ENCODE results near the gene MRC1. TPM values are rescaled to one million over a fixed set of nuclear protein-coding genes. Genes with fewer than 3 reads are reported as not detected.

MRC1 gene
- total and polyA plus RNA-seq, 2 of the 8 experiments (the other 6 are each of a cell fraction or from before 2014, with no cell fraction given), result 0.03 to 0.06 TPM

- CTCF ChIA-PET (ENCODE audit: partially characterized antibody), result interaction anchor here (1.0 kb wide), 2 partner anchors 8 to 14 kb away, joined by 4 to 5 read pairs; no protein-coding TSS in a partner anchor
- TF ChIP-seq CBX8 (IDR thresholded peaks at IDR 0.05; ENCODE audit: borderline replicate concordance, low read depth, low read length), result no peak
- no peak for TF ChIP-seq PHF8 (conservative IDR thresholded peaks at IDR 0.05; ENCODE audit: low read depth, low read length)
- TF ChIP-seq TAF1 (IDR thresholded peaks at IDR 0.05; ENCODE audit: low read depth, low read length), result no peak
- TF ChIP-seq CREB1 (IDR thresholded peaks at IDR 0.05), result no peak
- TF ChIP-seq ATF2 (IDR thresholded peaks at IDR 0.05; ENCODE audit: low read length), result no peak
- no peak for TF ChIP-seq RXRA (IDR thresholded peaks at IDR 0.05; ENCODE audit: insufficient read depth, low read depth, low read length)
- no peak for TF ChIP-seq SRF (IDR thresholded peaks at IDR 0.05; ENCODE audit: low read depth, low read length)
- no peak for TF ChIP-seq EZH2 (IDR thresholded peaks at IDR 0.05; ENCODE audit: low read depth, low read length, severe bottlenecking)
- TF ChIP-seq SUZ12 (IDR thresholded peaks at IDR 0.05; ENCODE audit: low read length), result no peak
- TF ChIP-seq NANOG (IDR thresholded peaks at IDR 0.05; ENCODE audit: insufficient read depth, low read depth, low read length, poor library complexity, severe bottlenecking), result no peak
- TF ChIP-seq HDAC6 (IDR thresholded peaks at IDR 0.05; ENCODE audit: low read depth, low read length), result no peak
- no peak for TF ChIP-seq ASH2L (IDR thresholded peaks at IDR 0.05; ENCODE audit: low read length)
- TF ChIP-seq POLR2A (IDR thresholded peaks at IDR 0.05; ENCODE audit: control extremely low read depth in 1 of 2, low read depth in 2 of 2, low read length in 2 of 2), result no peak
- no peak for TF ChIP-seq POU5F1 (IDR thresholded peaks at IDR 0.05; ENCODE audit: low read depth, low read length)
Observed at GRCh38 chr10:17795083-17795482, 14.1 kb upstream of the MRC1 start.

More at GRCh38 chr10:17795083-17795482, 14.1 kb upstream of the MRC1 start:
- H2BK20ac ChIP-seq (ENCODE audit: low read length), result no peak overlapping the region
- H3K23ac ChIP-seq (ENCODE audit: insufficient read length), result no peak overlapping the region
- no peak overlapping the region for H4K91ac ChIP-seq (replicated peaks; ENCODE audit: insufficient read length, low read length)
- no peak overlapping the region for H2BK120ac ChIP-seq (replicated peaks; ENCODE audit: low read depth, low read length)
- H2AK5ac ChIP-seq (ENCODE audit: low read depth, low read length), result no peak overlapping the region
- DNase-seq (ENCODE audit: low read depth in 1 of 2, low spot score in 2 of 2) (no peak), FAIRE-seq (no peak)
- no peak overlapping the region for H3K4me3 ChIP-seq (ENCODE audit: extremely low read depth in 1 of 4, insufficient read depth in 2 of 4, low read depth in 3 of 4, low read length in 4 of 4)
- no peak overlapping the region for H2BK15ac ChIP-seq (ENCODE audit: low read length)
- no peaks in the 10 kb centered on the region for H4K20me1 ChIP-seq (replicated peaks in 1 of 2; ENCODE audit: control insufficient read depth in 1 of 2, insufficient read depth in 2 of 2, low read length in 2 of 2)
- POLR2A ChIA-PET (ENCODE audit: partially characterized antibody), result no interaction called here
- H3K36me3 ChIP-seq (ENCODE audit: control insufficient read depth in 2 of 4, insufficient read depth in 4 of 4, low read length in 3 of 4), result no peaks in the 10 kb centered on the region
- no peak overlapping the region for H3K4me2 ChIP-seq (ENCODE audit: insufficient read depth in 1 of 2, low read depth in 2 of 2, low read length in 2 of 2)
- 91% methylated on average over 4 of the region's 4 CpGs; no CpG with 5 or more reads in 1 of the 2 experiments for WGBS, 2 experiments (ENCODE audit: extremely low coverage in 1 of 2, insufficient coverage in 1 of 2, insufficient read length in 1 of 2, insufficient replicate concordance in 2 of 2, low coverage in 1 of 2, low lambda C conversion rate in 2 of 2, missing lambda C conversion rate in 1 of 2)
- no peaks in the 10 kb centered on the region for H3K4me1 ChIP-seq (replicated peaks in 1 of 4; ENCODE audit: control insufficient read depth in 3 of 4, insufficient read depth in 4 of 4, low read length in 3 of 4)
- no peak overlapping the region for H4K5ac ChIP-seq (ENCODE audit: insufficient read length, low read depth, low read length)
- H3K18ac ChIP-seq (ENCODE audit: extremely low read depth, low read length), result no peak overlapping the region
- no peaks in the 10 kb centered on the region for H3K27me3 ChIP-seq (replicated peaks in 1 of 4; ENCODE audit: control insufficient read depth in 3 of 4, extremely low read depth in 1 of 4, insufficient read depth in 3 of 4, low read length in 3 of 4)
- H3K79me1 ChIP-seq (ENCODE audit: low read depth, low read length), result no peaks in the 10 kb centered on the region
- H3K27ac ChIP-seq (ENCODE audit: low read depth, low read length), result no peak overlapping the region
- peaks cover 4% of the 10 kb centered on the region in 2 experiments; a peak in 2 of 4 replicates for H3K9me3 ChIP-seq (ENCODE audit: insufficient read depth in 2 of 2, low read depth in 1 of 2, low read length in 1 of 2)
- H2BK12ac ChIP-seq (ENCODE audit: low read depth, low read length), result no peak overlapping the region
- H3K14ac ChIP-seq (ENCODE audit: insufficient read length), result no peak overlapping the region
- H3K56ac ChIP-seq (replicated peaks; ENCODE audit: insufficient read length, low read depth, low read length), result no peak overlapping the region
- H3K23me2 ChIP-seq (ENCODE audit: low read depth, low read length), result no peaks in the 10 kb centered on the region
- H2BK5ac ChIP-seq (ENCODE audit: low read depth, low read length), result no peak overlapping the region
- H2AFZ ChIP-seq (ENCODE audit: low read length), result no peak overlapping the region
- H3K4ac ChIP-seq (replicated peaks; ENCODE audit: insufficient read length, low read depth, low read length), result no peak overlapping the region
- no peak overlapping the region for H4K8ac ChIP-seq (ENCODE audit: extremely low read depth, insufficient read depth, low read length)
- no peak overlapping the region for H3K9ac ChIP-seq (replicated peaks in 1 of 4; ENCODE audit: extremely low read depth in 1 of 4, low read depth in 3 of 4, low read length in 3 of 4)
- H3K79me2 ChIP-seq (ENCODE audit: control insufficient read depth in 1 of 2, insufficient read depth in 2 of 2, low read length in 2 of 2), result no peaks in the 10 kb centered on the region
